B cell (primary cell): ENCODE measurements around the gene PTPRN2. TPM values are rescaled to one million over a fixed set of nuclear protein-coding genes. Genes with fewer than 3 reads are reported as not detected.

Experiments used
- ATAC-seq: fragments of 200-7000 bp; cut with Tn5 transposase; one replicate; pipeline ENCODE4 v1.10.0; 2021; ENCODE audit warnings: low read depth, mild to moderate bottlenecking, moderate number of reproducible peaks, moderate library complexity
- CTCF ChIA-PET: fragments of 350-600 bp; sonication (Branson Sonifier 250); formaldehyde crosslinking; loops from one replicate; lab custom pipeline; 2021; ENCODE audit warnings: antibody characterized with exemption, inconsistent platforms; lab: Charles Lee
- POLR2A ChIA-PET: fragments of 350-600 bp; sonication (Branson Sonifier 250); formaldehyde crosslinking; loops from one replicate; lab custom pipeline; 2021; ENCODE audit warnings: antibody characterized with exemption; lab: Charles Lee
- DNase-seq: peaks from one replicate; pipeline ENCODE4 v3.0.0; 2013
- H2AFZ ChIP-seq: 2 replicates; pipeline ENCODE4 v1.6.1; 2012; ENCODE audit warnings: mild to moderate bottlenecking, low read depth, low read length; ENCODE audit not compliant: insufficient read depth, poor library complexity, severe bottlenecking
- H3K27ac ChIP-seq, 2 donors: 1 replicate in 1 of 2; 2 replicates in 1 of 2; pipeline ENCODE4 v1.5.1; 2012 to 2013; ENCODE audit warnings: low read length in 2 of 2, mild to moderate bottlenecking in 2 of 2, moderate library complexity in 1 of 2
- H3K27me3 ChIP-seq, 4 experiments: fragments of 200-600 bp in 1 of 4; sonication (generic) in 1 of 4; replicated peaks in 1 of 4; 1 replicate in 2 of 4; 2 replicates in 2 of 4; pipeline versions ENCODE4 v1.6.1 to v1.7.0; 2013 to 2016; ENCODE audit warnings: low read length in 3 of 4, mild to moderate bottlenecking in 2 of 4, mixed read lengths in 1 of 4, moderate library complexity in 1 of 4; ENCODE audit not compliant: insufficient read depth in 4 of 4, control insufficient read depth in 3 of 4; ENCODE audit errors: control extremely low read depth in 1 of 4
- H3K36me3 ChIP-seq, 2 experiments: replicated peaks in 1 of 2; 1 replicate in 1 of 2; 2 replicates in 1 of 2; pipeline versions ENCODE4 v1.6.1 to v1.7.1; 2013; ENCODE audit warnings: low read length in 1 of 2; ENCODE audit not compliant: insufficient read depth in 2 of 2, control insufficient read depth in 1 of 2; ENCODE audit errors: control extremely low read depth in 1 of 2, extremely low read depth in 1 of 2
- H3K4me1 ChIP-seq, 2 donors: fragments of 200-600 bp in 1 of 2; sonication (generic) in 1 of 2; 1 replicate in 1 of 2; 2 replicates in 1 of 2; pipeline versions ENCODE4 v1.5.1 to v1.6.1; 2013 to 2017; ENCODE audit warnings: low read length in 2 of 2; ENCODE audit not compliant: control insufficient read depth in 2 of 2, insufficient read depth in 2 of 2
- H3K4me2 ChIP-seq: replicated peaks from 2 replicates; pipeline ENCODE3; 2012; ENCODE audit warnings: mild to moderate bottlenecking, low read depth, low read length; ENCODE audit not compliant: poor library complexity, severe bottlenecking
- H3K4me3 ChIP-seq, 5 experiments: fragments of 200-600 bp in 1 of 5; sonication (generic) in 1 of 5; 1 replicate in 3 of 5; 2 replicates in 2 of 5; pipeline versions ENCODE4 v1.5.1 to v1.7.0; 2011 to 2016; ENCODE audit warnings: low read length in 4 of 5, mild to moderate bottlenecking in 4 of 5, low read depth in 2 of 5, control low read depth in 1 of 5, moderate library complexity in 1 of 5; ENCODE audit not compliant: insufficient read depth in 1 of 5; ENCODE audit errors: control extremely low read depth in 1 of 5, extremely low read depth in 1 of 5
- H3K79me2 ChIP-seq: fragments of 200-600 bp; sonication (generic); one replicate; pipeline ENCODE4 v1.6.0; 2016; ENCODE audit warnings: low read length; ENCODE audit not compliant: control insufficient read depth, insufficient read depth
- H3K9ac ChIP-seq: fragments of 200-600 bp; sonication (generic); 2 replicates; pipeline ENCODE4 v1.6.1; 2017; ENCODE audit warnings: mild to moderate bottlenecking, low read length, moderate library complexity
- H3K9me3 ChIP-seq, 3 donors: one replicate each; pipeline versions ENCODE4 v1.6.1 to v1.7.1; 2013; ENCODE audit warnings: low read length in 2 of 3; ENCODE audit not compliant: control insufficient read depth in 2 of 3, insufficient read depth in 1 of 3; ENCODE audit errors: control extremely low read depth in 1 of 3
- H4K20me1 ChIP-seq: 2 replicates; pipeline ENCODE4 v1.6.0; 2012; ENCODE audit warnings: mild to moderate bottlenecking, low read length; ENCODE audit not compliant: insufficient read depth, control insufficient read depth, poor library complexity, severe bottlenecking
- H3K27ac Mint-ChIP-seq: one replicate; pipeline ENCODE4 v1.8.0; 2021; ENCODE audit warnings: mixed read lengths
- H3K27me3 Mint-ChIP-seq: one replicate; pipeline ENCODE4 v1.8.0; 2021; ENCODE audit warnings: mixed read lengths
- H3K4me1 Mint-ChIP-seq: one replicate; pipeline ENCODE4 v1.8.0; 2021; ENCODE audit warnings: mixed read lengths
- H3K4me3 Mint-ChIP-seq: one replicate; pipeline ENCODE4 v1.8.0; 2021; ENCODE audit warnings: mixed read lengths
- H3K9me3 Mint-ChIP-seq: one replicate; pipeline ENCODE4 v1.8.0; 2022; ENCODE audit warnings: mixed read lengths; ENCODE audit not compliant: insufficient read depth
- CTCF ChIP-seq: fragments of 200-600 bp; IDR thresholded peaks from one replicate; pipeline ENCODE4 v1.8.0; 2022; ENCODE audit warnings: antibody characterized with exemption, mild to moderate bottlenecking
- EZH2 ChIP-seq: IDR thresholded peaks from 2 replicates; pipeline ENCODE4 v1.6.1; 2012; ENCODE audit warnings: borderline replicate concordance, low read depth, mild to moderate bottlenecking, moderate library complexity, low read length; ENCODE audit not compliant: insufficient read depth, poor library complexity, severe bottlenecking
- WGBS: methylation state at CpG from one replicate; pipeline ENCODE4 v1.1.5; 2013; ENCODE audit warnings: missing lambda C conversion rate; ENCODE audit not compliant: insufficient coverage; 5-methylcytosine and 5-hydroxymethylcytosine counted together
- intact Hi-C: fragments of 100-400 bp; cut with micrococcal nuclease; formaldehyde crosslinking; loops from one replicate; pipeline ENCODE4 v1.10.0; 2022
- polyA plus RNA-seq: library from polyadenylated mRNA; depleted of rRNA; stranded (reverse); fragments of >200 nt; gene quantifications from 2 replicates; pipeline ENCODE4 v1.2.3, GENCODE V29; 2012
- total RNA-seq, 2 donors: library from RNA; stranded (reverse); fragments of 120-200 nt in 1 of 2; gene quantifications; 1 replicate in 1 of 2; 2 replicates in 1 of 2; pipeline versions ENCODE4 v1.2.3 to v1.2.4, GENCODE V29; 2013 to 2022

Gene PTPRN2
- total and polyA plus RNA-seq, 2 donors (not counting 1 experiment from before 2014, with no cell fraction given) = 2.0 to 5.0 TPM

- H2AFZ ChIP-seq = no peak overlapping the region
- no peaks in the 10 kb centered on the region for H3K27me3 ChIP-seq
- ChIA-PET POLR2A (no interaction called here), CTCF (no interaction called here)
- intact Hi-C loops = no loop called here
- no peaks in the 10 kb centered on the region for H3K27me3 Mint-ChIP-seq
- no peaks in the 10 kb centered on the region for H3K4me1 Mint-ChIP-seq
- ATAC-seq (no peak), DNase-seq (no peak)
- no peaks in the 10 kb centered on the region for H3K79me2 ChIP-seq
- H3K9me3 ChIP-seq = peaks cover 0 to 42% (median 0%) of the 10 kb centered on the region in 3 donors
- no peaks in the 10 kb centered on the region for H3K4me1 ChIP-seq
- no peak overlapping the region for H3K9ac ChIP-seq
- 92% methylated on average over 4 of the region's 4 CpGs for WGBS
- H3K27ac ChIP-seq = no peak overlapping the region
- no peak overlapping the region for H3K4me2 ChIP-seq
- no peak overlapping the region for H3K4me3 Mint-ChIP-seq
- peaks cover 4% of the 10 kb centered on the region for H3K9me3 Mint-ChIP-seq
- TF ChIP-seq CTCF (no peak), EZH2 (no peak)
- no peak overlapping the region for H3K4me3 ChIP-seq
- H4K20me1 ChIP-seq = no peaks in the 10 kb centered on the region
- H3K27ac Mint-ChIP-seq = no peak overlapping the region
- H3K36me3 ChIP-seq = no peaks in the 10 kb centered on the region
These were observed 343.2 kb downstream of the PTPRN2 start for GRCh38 chr7:158244430-158244829.

- Histone ChIP-seq H3K27ac (no peak overlapping the region), H3K9ac (no peak overlapping the region), H2AFZ (no peak overlapping the region), H3K4me3 (no peak overlapping the region), H3K4me2 (no peak overlapping the region), H3K4me1 (no peaks in the 10 kb centered on the region), H3K79me2 (no peaks in the 10 kb centered on the region), H3K27me3 (no peaks in the 10 kb centered on the region), H4K20me1 (no peaks in the 10 kb centered on the region), H3K9me3 (peaks cover 0 to 46% (median 0%) of the 10 kb centered on the region in 3 donors), H3K36me3 (no peaks in the 10 kb centered on the region)
- ATAC-seq (no peak), DNase-seq (no peak)
- Mint-ChIP-seq H3K4me3 (no peak overlapping the region), H3K27ac (no peak overlapping the region), H3K27me3 (no peaks in the 10 kb centered on the region), H3K9me3 (peaks cover 4% of the 10 kb centered on the region), H3K4me1 (no peaks in the 10 kb centered on the region)
- ChIA-PET POLR2A (no interaction called here), CTCF (no interaction called here)
- WGBS = 95% methylated on average over 2 of the region's 7 CpGs
- TF ChIP-seq EZH2 (no peak), CTCF (no peak)
- intact Hi-C loops = no loop called here
These were observed 345.7 kb downstream of the PTPRN2 start for GRCh38 chr7:158241919-158242318.
